Retinal pigment epithelial cell (primary cell): ENCODE data around the gene SIRPA.

ENCODE experiments used
- DNase-seq: peaks from one replicate; pipeline ENCODE4 v3.0.0-alpha.2; 2010; ENCODE audit warnings: low read depth
- H3K4me3 ChIP-seq: 2 replicates; pipeline ENCODE4 v1.5.1; 2011; ENCODE audit warnings: mild to moderate bottlenecking, low read length, control low read depth, moderate library complexity
- TF ChIP-seq, protein P1 (sequence below): conservative IDR thresholded peaks from 2 replicates; pipeline ENCODE4 v1.5.1; 2011; ENCODE audit warnings: low read depth, low read length, control low read depth, inconsistent platforms

The SIRPA gene

DNA sequence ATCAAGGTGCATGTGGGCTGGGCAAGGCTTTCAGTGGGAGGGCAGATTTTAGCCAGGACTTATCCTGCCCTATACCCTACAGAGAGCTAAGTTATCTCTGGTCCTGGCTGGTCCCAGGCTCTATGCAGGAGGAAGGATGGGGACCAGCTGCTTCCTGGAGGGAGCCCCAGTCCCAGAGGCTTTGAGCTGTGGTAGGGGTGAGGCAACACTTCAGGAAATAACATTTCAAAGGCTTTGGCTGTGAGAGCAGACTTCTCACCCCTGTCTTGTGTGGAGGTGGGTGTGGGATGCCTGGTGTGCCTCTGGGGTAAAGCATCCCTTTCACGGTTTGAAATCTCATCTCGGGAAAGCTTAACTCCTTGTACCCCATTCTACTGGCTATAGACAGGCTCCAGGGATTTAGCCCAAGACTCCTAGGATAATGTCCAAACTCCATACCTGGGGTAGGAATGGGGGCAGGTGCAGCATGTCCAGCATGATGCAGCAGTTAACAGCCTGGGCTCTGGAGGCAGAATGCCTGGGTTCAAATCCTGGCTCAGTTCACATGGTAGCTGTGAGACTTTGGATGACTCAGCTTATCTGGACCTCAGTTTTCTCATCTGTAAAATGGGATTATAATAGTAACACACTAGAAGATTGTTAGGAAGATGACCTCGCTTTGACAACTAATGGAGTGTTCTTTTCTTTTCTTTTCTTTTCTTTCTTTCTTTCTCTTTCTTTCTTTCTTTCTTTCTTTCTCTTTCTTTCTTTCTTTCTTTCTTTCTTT lies 27.5 kb upstream of the SIRPA start:
- TF ChIP-seq, protein P1, sequence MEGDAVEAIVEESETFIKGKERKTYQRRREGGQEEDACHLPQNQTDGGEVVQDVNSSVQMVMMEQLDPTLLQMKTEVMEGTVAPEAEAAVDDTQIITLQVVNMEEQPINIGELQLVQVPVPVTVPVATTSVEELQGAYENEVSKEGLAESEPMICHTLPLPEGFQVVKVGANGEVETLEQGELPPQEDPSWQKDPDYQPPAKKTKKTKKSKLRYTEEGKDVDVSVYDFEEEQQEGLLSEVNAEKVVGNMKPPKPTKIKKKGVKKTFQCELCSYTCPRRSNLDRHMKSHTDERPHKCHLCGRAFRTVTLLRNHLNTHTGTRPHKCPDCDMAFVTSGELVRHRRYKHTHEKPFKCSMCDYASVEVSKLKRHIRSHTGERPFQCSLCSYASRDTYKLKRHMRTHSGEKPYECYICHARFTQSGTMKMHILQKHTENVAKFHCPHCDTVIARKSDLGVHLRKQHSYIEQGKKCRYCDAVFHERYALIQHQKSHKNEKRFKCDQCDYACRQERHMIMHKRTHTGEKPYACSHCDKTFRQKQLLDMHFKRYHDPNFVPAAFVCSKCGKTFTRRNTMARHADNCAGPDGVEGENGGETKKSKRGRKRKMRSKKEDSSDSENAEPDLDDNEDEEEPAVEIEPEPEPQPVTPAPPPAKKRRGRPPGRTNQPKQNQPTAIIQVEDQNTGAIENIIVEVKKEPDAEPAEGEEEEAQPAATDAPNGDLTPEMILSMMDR: no peak
- DNase-seq: no peak
- H3K4me3 ChIP-seq: no peak overlapping the region

DNA sequence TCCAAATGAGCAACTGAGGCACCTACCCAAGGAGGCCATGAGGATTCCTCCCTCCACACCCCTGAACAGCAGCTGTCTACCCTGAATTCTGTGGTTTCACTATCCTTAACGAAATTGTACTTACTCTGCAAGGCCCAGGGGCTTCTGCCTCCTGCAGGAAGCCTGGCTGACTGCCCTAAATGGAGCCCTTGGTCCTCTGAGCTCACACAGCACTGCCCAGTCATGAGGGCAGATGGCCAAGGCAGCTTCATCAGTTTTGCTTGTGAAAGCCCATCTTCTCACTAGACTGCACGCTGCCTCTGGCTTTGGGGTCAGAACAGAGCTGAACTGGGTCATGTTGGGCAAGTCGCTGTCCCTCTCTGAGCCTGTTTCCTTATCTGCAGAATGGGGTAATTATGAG lies 26.4 kb upstream of the SIRPA start:
- TF ChIP-seq, protein P1: peak; percentile 4
- no peak overlapping the region for H3K4me3 ChIP-seq
- no peak for DNase-seq

DNA sequence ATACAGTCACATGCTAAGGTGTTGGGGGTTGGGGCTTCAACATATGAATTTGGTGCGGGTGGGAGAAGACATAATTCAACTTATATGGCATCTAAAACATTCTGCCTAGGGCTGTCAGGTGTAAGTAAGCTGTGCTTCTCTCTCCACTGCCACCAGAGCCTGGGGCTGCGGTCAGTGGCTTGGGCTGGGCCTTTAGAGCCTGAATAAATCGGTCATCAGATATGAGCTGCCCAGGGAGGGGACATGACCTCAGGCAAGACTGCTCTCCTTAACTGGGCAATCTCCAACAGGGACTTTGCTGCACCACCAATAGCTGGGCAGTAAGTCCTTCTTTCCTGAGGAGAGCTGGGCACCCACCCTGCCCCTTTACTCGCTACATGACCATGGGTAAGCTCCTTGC lies 24.9 kb upstream of the SIRPA start:
- TF ChIP-seq, protein P1: no peak
- DNase-seq: no peak
- H3K4me3 ChIP-seq: no peak overlapping the region

DNA sequence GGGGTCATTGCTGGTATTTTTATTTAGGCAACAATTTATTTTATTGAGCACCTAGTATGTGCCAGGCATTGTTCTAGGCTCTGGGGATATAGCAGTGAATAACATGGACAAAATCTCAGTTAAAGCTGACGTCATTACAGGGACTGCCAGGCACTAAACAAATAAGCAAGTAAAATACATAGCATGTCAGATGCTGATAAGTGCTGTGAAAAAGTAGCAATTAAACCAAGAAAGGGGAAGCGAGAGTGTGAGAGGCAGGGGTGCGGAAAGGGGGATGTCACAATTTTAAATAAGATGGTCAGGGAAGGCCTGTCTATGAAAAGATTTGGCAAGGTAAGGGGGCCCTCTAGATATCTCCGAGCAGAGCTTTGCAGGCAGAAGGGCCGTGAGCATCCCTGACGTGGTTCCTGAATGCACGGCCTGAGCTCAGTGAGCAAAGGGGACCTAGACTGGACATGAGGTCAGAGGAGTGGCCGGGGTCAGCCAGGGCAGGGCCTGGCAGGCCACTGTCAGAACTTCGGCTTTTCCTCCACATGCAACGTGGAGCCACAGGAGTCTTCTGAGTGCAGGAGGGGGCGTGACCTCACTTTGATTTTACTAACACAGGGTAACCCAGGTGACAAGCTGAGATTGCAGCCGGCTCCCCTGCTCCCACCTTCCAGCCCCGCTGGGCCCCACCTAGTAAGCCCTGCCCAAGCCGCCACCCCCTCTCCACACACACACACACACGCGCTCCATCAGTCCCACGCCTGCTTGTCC lies 24.2 kb upstream of the SIRPA start:
- no peak overlapping the region for H3K4me3 ChIP-seq
- DNase-seq: no peak
- TF ChIP-seq, protein P1: no peak

DNA sequence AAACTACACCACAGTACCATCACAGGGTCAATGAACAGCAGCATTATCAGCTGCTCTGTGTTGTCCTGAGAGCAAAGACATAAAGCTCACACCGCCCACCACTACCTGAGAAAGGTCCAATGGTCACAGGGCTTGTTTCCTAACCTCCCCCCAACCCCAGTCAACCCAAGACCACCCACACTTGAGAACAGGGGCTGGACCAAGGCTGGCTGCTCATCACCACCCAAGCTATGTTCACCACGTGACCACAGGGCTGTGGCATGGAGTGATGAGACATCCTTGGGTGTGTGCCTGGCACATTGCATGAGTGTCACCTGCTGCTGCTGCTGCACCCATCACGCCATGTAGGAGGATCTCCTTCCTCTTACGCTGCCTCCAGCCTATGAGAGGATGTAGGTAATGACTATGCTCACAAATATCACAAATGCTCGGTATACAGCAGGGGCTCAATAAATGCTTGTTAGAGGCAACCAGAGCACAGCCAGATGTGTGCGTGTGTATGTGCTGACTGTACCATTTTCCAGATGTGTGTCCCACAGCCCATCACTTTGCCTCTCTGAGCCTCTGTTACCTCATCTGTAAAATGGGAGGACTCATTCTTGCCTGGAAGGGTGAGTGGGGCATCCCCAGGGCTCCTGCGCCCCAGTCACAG lies 23.3 kb upstream of the SIRPA start:
- TF ChIP-seq, protein P1: no peak
- H3K4me3 ChIP-seq: no peak overlapping the region
- no peak for DNase-seq

DNA sequence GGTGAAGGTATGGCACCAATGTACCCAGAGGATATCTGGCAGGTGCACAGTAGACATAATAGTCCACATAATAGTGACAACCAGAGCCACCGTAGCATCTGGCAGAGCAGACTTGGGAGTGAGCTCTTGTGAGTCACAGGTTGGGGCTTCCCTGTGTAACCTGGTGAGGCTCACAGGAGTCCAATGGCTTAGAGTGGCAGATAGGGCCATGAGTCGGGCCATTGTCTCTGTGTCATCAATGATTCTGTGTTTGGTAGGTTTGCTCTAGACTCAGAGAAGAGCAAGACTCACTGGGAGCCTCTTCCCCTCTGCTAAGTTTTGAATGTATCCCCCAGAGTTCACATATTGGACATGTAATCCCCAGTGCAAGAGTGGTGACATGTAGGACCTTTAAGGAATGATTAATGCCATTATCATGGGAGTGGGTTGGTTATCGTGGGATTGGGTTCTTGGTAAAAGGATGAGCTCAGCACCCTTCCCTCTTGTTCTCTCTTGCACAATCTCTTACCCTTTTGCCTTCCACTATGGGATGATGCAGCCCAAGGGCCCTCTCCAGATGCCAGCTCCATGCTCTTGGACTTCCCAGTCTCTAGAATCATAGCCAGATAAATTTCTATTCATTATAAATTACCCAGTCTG lies 22.6 kb upstream of the SIRPA start:
- TF ChIP-seq, protein P1: no peak
- no peak overlapping the region for H3K4me3 ChIP-seq
- DNase-seq: no peak
